HEK293T (cell line): ENCODE results near the gene FGD5.

ENCODE experiments used
- ARNT ChIP-seq: fragments of 450-650 bp; IDR thresholded peaks from 2 replicates; pipeline ENCODE4 v1.6.1; 2017; ENCODE audit warnings: mild to moderate bottlenecking
- CTBP1 ChIP-seq: fragments of 450-650 bp; IDR thresholded peaks from 2 replicates; pipeline ENCODE4 v1.6.1; 2016; ENCODE audit warnings: borderline replicate concordance
- FOXK2 ChIP-seq: fragments of 450-650 bp; IDR thresholded peaks from 2 replicates; pipeline ENCODE4 v1.6.1; 2016; ENCODE audit warnings: mild to moderate bottlenecking
- L3MBTL2 ChIP-seq: fragments of 450-650 bp; conservative IDR thresholded peaks from 2 replicates; pipeline ENCODE4 v1.6.1; 2016; ENCODE audit warnings: mild to moderate bottlenecking
- SP1 ChIP-seq: fragments of 450-650 bp; IDR thresholded peaks from 2 replicates; pipeline ENCODE4 v1.6.1; 2017

DNA sequence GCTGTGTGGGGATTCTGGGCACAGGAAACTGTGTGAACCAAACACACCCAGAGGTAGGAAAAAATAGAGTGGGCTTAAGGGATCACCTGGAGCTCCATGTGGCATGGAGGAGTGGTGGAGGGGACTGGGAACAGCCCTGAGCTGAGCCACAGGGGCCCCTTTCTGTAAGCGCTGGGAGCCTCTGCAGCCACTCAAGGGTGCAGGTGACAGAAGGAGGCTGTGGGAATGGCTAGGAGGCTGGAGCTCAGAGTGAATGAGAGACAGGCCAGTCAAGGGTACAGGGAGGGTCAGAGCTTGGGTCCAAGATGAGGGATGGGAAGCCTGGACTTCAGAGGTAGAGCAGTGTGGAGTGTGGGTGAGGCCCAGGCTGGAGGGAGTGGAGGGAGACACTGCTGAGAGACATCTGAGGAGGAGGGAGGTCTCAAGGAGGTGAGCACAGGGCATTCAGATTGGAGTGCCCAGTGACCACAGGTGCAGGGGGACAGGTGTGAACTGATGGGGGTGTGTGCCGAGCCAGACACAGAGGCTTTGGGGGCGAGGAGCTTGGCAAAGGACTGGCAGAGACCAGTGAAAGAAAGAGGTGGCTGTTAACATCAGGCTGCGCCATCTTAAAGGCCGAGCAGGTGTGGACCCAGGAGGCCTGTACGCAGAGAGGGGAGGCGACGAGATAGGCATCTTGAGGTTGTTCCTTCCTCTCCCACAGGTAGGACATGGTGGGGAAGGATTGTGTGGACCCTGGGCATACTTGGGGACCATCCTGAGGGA is 56.8 kb downstream of the FGD5 start:
- TF ChIP-seq CTBP1 (no peak), L3MBTL2 (no peak), SP1 (no peak), FOXK2 (no peak), ARNT (no peak)
